WI38 (cell line): ENCODE data around the gene CD248.

Experiments
- H3K4me3 ChIP-seq: 2 replicates; pipeline ENCODE4 v1.5.1; 2011; ENCODE audit warnings: low read depth, mild to moderate bottlenecking, control low read depth, low read length
- CTCF ChIP-seq: IDR thresholded peaks from 2 replicates; pipeline ENCODE4 v1.5.1; 2012; ENCODE audit warnings: low read depth, mild to moderate bottlenecking, control low read depth, low read length

Gene CD248

GRCh38 chr11:66299186-66299585 lies 17.7 kb downstream of the CD248 start:
- H3K4me3 ChIP-seq, result no peak overlapping the region
- TF ChIP-seq CTCF, result no peak

- no peak for TF ChIP-seq CTCF
Observed at GRCh38 chr11:66297610-66298009, 19.2 kb downstream of the CD248 start.

GRCh38 chr11:66294626-66295620 lies 21.9 kb downstream of the CD248 start:
- no peak for TF ChIP-seq CTCF
- H3K4me3 ChIP-seq, result no peak overlapping the region

More at GRCh38 chr11:66297610-66298009, 19.2 kb downstream of the CD248 start:
- no peak overlapping the region for H3K4me3 ChIP-seq

DNA sequence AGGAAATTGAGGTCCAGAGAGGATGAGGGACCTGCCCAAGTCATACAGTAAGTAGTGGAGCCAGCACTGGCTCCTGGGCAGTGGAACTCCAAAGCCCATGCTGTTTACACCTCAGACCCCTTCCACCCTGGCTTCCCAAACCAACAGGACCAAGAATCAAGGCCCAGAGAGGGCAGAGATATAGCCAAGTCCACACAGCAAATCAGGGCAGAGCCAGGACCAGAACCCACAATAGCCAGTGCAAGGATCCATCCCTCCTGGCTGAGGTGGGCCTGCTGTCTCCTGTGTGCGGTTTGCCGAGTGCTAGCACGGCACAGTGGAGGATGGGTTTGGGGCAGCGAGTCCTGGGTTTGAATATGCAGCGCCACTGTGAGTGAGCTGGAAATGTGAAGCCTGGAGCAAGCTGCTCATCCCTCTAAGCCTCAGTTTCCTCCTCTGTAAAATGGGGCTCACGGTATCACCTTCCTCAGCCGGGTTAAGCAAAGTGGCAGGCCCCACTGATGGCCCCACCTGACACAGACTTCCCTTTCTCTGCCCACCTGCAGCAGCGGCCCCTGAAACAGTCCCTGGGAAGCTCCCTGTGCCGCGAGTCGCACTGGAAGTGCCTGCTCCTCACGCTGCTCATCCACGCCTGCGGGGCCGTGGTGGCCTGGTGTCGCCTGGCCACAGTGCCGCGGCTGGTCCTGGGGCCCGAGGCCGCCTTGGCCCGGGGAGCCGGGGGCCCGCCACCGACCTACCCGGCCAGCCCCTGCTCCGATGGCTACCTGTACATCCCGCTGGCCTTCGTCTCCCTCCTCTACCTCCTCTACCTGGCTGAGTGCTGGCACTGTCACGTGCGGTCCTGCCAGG lies 22.8 kb downstream of the CD248 start:
- no peak for TF ChIP-seq CTCF
- no peak overlapping the region for H3K4me3 ChIP-seq

- no peak overlapping the region for H3K4me3 ChIP-seq
- no peak for TF ChIP-seq CTCF
Observed at GRCh38 chr11:66293352-66293751, 23.5 kb downstream of the CD248 start.

DNA sequence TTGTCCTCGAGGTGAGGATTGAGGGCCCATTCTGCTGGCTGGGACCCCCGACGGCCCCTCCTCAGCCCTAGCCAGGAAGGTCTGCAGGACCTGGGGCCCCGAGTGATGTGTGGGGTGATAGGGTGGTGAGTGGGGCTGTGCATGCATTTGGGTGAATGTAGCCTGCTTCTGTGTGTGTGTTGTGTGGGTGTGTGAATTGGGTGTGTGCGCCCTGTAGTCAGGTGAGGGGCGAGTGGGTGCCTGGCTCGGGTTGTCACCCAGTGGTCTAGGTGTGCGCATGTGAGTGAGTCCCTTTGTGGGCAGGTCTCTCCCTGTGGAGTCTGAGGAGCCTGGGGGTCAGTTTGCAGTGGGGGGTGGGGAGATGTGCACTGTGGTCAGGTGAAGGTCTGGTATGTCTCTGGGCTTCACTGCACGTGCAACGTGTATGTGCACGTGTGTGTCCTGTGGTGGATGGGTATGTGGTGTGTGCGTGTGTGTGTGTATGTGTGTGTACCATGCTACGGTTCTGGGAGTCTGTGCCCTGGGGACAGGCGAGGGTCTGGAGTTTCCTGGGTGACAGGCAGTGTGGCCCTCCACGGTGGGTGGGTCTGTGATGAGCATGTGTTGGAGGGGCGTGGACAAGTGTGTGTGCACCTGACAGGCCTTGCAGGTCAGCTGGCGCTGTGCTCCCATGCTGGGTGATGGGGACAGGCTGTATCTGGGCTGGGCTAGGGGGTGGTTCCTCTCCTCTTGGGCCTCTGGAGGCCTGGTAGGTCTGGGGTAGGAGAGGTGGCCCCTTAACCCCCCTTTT lies 24.1 kb downstream of the CD248 start:
- TF ChIP-seq CTCF, result no peak
- no peak overlapping the region for H3K4me3 ChIP-seq
